KOPT-K1 (cell line): ENCODE measurements around the gene ERC1.
A peak's percentile ranks its signal among the peaks of the same experiment; 100 is the strongest.

ENCODE experiments used
- H3K27ac ChIP-seq: fragments of 200-600 bp; sonication (generic); 2 replicates; pipeline ENCODE4 v1.5.1; 2016; ENCODE audit warnings: antibody characterized with exemption, mild to moderate bottlenecking, low read depth, low read length; ENCODE audit not compliant: poor library complexity, severe bottlenecking
- H3K36me3 ChIP-seq: fragments of 200-600 bp; sonication (generic); 2 replicates; pipeline ENCODE4 v1.5.1; 2017; ENCODE audit warnings: antibody characterized with exemption, mild to moderate bottlenecking, low read length, moderate library complexity; ENCODE audit not compliant: insufficient read depth
- H3K9me3 ChIP-seq: fragments of 200-600 bp; sonication (generic); 2 replicates; pipeline ENCODE4 v1.5.1; 2017; ENCODE audit warnings: antibody characterized with exemption, low read length, mild to moderate bottlenecking; ENCODE audit not compliant: insufficient read depth, poor library complexity, severe bottlenecking

Gene ERC1

DNA sequence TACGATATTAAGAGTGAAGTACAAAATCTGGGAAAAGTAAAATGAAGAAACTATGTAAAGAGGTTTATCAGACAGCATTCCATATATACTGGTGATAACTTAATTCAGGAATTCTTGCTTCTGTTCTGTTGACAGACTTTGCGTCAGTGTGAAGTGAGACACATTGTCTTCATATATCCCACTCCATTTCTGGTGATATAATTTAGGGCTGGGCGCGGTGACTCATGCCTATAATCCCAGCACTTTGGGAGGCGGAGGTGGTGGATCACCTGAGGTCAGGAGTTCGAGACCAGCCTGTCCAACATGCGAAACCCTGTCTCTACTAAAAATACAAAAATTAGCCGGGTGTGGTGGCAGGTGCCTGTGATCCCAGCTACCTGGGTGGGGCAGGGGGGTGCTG lies 21.2 kb upstream of the ERC1 start:
- Histone ChIP-seq H3K27ac (no peak overlapping the region), H3K36me3 (no peaks in the 10 kb centered on the region), H3K9me3 (no peaks in the 10 kb centered on the region)

DNA sequence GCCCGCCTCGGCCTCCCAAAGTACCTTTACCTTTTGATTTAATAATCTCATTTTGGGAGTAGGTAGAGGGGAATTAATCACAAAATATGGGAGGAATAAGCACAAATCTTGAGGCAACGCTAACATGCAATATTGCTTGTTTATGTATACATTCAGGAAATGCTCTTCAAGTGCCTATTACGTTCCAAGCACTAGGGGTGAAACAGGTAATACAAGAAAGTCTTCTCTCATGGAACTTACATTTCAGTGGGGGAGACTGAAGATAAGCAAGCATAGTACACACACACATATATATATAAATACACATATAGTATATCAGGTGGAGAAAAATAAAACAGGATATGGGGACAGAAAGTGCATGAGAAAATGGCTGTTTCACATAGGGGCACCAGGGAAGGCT lies 19.0 kb upstream of the ERC1 start:
- H3K36me3 ChIP-seq = no peaks in the 10 kb centered on the region
- no peaks in the 10 kb centered on the region for H3K9me3 ChIP-seq
- no peak overlapping the region for H3K27ac ChIP-seq

DNA sequence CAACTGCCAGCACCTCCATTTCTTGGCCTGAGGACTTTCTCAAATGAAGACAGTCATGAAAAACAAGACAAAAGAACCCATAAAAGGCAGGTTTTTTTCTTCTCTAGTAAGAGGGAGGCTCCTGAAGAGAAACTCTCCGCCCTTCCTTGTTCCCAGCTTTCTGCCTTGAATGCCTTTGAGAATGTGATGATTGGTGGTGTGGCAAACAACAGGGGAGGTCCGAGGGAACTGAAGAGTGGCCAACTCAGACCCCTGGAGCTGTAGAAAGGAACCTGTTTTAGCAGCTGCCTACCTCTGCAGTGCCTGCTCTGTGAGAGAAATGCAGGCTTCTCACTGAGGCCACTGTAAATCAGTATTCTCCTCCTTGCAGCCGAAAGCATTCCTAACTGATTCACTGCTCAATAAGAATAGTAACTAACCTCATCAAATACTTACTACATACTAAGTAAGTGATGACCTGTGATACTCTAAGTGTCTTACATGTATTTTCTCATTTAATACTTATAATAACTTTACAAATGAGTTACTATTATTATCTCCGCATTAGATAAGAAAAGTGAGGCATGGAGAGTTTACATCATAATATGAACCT lies 16.7 kb upstream of the ERC1 start:
- Histone ChIP-seq H3K27ac (no peak overlapping the region), H3K9me3 (no peaks in the 10 kb centered on the region), H3K36me3 (no peaks in the 10 kb centered on the region)

DNA sequence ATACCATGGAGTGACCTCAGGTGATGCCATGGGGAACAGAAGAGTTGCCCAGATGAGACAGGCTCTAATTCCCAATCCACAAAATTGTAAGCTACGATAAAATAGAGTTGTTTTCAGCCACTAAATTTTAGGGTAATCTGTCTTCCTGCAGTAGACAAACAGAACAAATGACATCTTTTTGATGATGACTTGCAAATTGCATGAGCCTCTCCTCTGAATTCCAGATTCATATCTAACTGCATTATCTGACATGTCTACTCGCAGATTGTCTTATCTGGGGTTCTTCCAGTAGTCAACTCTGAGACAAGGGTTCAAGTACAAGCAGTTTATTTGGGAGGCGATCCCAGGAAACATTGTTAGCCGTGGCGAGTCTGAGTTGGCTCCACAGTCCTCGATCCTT lies 14.4 kb upstream of the ERC1 start:
- Histone ChIP-seq H3K27ac (no peak overlapping the region), H3K36me3 (no peaks in the 10 kb centered on the region), H3K9me3 (no peaks in the 10 kb centered on the region)

DNA sequence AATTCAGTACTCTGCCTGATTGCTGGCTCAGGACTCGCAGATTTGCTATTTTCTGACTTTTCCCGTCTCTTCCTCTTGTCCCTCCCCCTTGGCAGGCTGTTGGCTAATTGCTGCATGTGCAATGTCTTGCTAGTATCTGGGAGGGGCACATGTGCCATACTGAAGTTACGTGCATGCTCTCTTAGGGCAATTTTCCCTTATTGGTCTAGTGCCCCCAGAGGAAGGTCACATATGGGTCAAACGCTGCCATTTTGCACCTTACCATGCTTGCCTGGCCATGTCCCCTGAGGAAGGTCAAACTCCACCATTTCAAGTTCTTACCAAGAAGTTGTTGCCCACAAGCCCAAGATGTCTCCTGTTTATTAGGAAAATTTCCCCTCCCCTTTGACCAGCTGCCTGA lies 13.9 kb upstream of the ERC1 start:
- H3K36me3 ChIP-seq = no peaks in the 10 kb centered on the region
- no peaks in the 10 kb centered on the region for H3K9me3 ChIP-seq
- no peak overlapping the region for H3K27ac ChIP-seq

DNA sequence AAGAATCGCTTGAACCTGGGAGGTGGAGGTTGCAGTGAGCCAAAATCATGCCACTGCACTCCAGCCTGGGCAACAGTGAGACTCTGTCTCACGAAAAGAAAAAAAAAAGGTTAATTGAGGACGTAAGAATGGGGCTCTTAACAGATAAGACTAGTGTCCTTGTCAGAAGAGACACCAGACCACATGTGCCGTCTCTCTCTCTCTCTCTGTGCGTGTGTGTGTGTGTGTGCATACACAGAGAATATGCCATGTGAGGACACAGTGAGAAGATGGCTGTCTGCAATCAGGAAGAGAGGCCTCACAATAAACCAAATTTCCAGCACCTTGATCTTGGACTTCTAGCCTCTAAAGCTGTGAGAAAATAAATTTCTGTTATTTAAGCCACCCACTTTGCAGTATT lies 11.7 kb upstream of the ERC1 start:
- H3K9me3 ChIP-seq = no peaks in the 10 kb centered on the region
- no peak overlapping the region for H3K27ac ChIP-seq

DNA sequence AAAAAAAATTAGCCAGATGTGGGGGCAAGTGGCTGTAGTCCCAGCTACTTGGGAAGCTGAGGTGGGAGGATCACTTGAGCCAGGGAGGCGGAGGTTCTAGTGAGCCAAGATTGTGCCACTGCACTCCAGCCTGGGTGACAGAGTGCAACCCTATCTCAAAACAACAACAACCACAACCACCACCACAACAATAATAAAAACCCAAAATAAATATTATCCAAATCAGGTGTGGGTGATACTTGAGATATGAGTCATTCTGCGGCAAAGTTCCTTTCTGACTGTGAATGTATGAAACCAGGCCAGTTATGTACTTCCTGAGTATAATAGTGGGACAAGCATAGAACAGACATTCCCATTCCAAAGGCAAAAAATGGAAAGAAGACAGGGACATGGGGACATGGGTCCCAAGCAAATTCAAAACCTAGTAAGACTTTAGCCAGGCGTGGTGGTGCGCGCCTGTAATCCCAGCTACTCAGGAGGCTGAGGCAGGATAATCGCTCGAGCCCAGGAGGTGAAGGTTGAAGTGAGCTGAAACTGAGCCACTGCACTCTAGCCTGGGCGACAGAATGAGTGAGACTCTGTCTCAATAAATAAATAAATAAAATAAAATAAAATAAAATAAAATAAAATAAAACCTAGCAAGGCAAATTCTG lies 9.7 kb upstream of the ERC1 start:
- no peaks in the 10 kb centered on the region for H3K9me3 ChIP-seq
- no peaks in the 10 kb centered on the region for H3K36me3 ChIP-seq

More for the DNA sequence above, 11.7 kb upstream of the ERC1 start:
- H3K36me3 ChIP-seq = no peaks in the 10 kb centered on the region

DNA sequence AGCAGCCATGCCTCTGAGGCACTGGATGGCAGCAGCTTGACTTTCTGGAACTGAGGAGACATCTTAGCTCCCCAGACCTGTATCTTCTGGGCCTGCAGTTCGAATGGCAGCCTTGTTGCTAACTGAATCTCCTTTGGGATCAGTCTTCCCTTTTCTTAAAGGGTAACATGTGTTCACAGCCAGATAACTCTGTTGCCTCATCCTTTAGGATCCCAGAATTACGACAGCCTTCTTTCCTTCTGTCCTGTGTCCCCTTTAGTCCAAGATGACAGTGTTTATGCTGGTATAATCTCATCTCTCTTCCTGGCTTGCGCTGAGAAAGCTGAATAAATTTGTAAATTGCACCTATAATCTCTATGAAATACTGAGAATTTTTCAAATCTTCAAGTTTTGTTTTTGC lies 9.1 kb upstream of the ERC1 start:
- Histone ChIP-seq H3K36me3 (no peaks in the 10 kb centered on the region), H3K27ac (no peak overlapping the region), H3K9me3 (no peaks in the 10 kb centered on the region)

More for the DNA sequence above, 9.7 kb upstream of the ERC1 start:
- H3K27ac ChIP-seq = no peak overlapping the region

DNA sequence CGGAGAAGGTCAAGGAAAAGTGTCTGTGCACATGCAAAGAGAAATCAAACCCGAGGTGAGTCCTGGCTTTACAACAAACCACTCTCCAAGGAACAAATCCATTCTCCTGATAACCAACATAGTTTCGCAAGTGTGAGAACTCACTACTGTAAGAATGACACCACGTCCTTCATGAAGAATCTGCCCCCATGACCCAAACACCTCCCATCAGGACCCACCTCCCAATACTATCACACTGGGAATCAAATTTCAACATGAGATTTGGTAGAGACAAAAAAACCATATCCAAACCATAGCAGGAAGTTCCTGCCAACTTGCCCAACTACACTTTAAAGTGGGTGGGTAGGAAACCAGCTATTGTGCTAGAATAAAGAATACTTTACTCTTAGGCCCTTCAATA lies 2.4 kb upstream of the ERC1 start:
- H3K27ac ChIP-seq = no peak overlapping the region
- H3K36me3 ChIP-seq = no peaks in the 10 kb centered on the region
- H3K9me3 ChIP-seq = no peaks in the 10 kb centered on the region

DNA sequence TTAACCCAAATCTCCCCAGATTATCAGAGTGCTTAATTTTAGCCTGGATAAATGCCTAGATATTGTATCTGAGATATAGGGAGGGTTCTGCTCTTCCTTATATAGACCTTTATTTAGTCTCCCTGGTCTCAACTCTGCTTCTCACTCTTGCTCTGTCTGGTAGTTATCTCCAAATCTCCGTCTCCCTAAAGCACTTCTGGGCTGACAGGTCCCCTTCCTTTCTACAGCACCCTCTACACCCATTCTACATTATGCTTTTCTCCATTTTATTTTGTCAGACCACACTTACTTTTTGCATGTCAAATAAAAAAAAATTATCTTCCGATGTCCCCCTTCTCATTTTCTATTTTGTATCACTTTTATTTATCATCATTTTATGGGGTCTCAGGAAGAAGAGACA lies 2.0 kb upstream of the ERC1 start:
- H3K36me3 ChIP-seq = no peaks in the 10 kb centered on the region
- H3K9me3 ChIP-seq = no peaks in the 10 kb centered on the region
- no peak overlapping the region for H3K27ac ChIP-seq

DNA sequence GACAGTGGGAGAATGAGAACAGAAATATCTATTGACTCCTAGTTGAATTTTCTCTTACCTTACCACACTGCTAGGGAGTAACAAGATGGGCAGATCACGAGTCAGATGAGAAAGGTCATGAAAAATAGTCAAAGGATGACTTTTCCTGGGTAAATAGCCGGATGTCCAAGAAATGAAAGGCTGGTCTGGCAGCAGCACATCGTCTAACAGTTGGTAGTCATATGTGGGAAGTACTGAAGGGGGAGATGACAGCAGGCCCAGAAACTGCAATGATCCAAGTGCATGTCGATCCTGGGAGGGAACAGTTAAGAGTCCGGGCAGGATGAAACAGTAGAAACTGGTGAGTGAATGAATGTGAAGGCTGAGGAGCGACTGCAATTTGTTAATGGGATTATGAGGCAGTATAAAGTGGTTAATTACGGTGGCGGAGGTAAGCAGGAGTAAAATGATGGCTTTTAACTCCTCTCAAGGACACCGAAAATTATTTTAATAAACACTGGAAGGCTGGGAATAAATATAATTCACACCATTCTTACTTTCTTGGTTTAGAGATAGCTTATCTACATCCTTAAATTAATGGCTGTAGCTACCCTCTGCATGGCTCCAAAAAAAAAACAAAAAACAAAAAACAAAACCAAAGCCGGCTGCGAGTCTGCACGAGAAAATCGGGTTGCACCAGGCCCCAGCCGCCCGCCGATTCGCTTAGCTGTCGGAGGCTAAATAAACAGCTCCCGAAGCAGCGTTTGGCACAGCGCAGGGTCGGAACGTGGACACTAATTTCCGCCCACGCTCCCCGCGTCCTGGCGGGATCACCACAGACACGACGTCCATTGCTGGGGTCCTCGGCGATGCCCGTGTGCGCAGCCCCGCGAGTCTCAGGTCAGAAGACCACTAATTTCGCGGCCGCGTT lies 1.0 kb upstream of the ERC1 start:
- no peaks in the 10 kb centered on the region for H3K9me3 ChIP-seq
- peak overlapping the region; percentile 84 for H3K27ac ChIP-seq
- H3K36me3 ChIP-seq = no peaks in the 10 kb centered on the region

DNA sequence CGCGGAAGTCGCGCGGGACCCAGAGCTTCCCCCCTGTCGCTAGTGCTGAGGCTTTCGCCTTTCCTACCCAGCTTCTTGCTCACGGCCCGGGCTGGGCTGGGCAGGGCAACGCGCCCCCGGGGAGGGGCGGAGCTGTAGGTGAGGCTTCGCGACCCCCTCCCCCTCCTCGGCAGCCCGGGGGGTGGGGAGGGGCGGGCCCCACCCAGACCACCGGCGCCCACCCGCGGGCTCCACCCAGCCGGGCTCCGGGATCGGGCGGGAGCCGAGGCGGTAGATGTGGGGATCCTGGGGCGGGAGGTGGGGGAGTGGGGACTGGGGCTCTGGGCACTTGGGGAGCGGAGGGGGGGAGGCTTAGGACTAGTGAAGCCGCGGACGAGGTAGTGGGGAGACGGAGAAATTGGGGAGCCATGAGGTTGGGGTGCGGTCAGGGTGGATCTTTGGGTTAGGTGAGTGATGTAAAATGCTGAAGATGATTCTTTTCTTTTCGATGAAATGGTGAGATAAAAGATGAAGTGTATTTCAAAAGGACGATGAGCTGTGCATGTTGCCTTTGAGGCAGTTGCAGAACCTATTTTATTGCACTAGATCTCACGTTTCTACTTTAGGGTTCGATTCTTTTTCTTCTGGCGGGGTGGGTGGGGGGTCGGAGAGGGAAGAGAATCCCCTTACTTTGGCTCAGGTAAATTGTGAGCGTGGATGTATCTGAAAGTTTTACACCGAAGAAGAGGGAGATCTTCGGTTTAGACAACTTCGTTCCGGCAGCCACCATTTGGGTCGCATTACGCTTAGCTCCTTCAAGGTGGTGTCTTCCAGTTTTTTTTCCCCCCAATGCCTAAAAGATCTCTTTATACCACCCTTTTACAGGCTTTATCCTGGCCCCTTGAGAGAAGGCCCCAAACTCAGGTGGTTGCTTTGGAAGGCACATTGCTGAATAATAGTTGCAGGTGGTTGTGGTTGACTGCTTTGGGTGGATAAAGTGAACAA lies 619 bp downstream of the ERC1 start:
- Histone ChIP-seq H3K9me3 (no peaks in the 10 kb centered on the region), H3K36me3 (no peaks in the 10 kb centered on the region), H3K27ac (peak overlapping the region; percentile 84)

DNA sequence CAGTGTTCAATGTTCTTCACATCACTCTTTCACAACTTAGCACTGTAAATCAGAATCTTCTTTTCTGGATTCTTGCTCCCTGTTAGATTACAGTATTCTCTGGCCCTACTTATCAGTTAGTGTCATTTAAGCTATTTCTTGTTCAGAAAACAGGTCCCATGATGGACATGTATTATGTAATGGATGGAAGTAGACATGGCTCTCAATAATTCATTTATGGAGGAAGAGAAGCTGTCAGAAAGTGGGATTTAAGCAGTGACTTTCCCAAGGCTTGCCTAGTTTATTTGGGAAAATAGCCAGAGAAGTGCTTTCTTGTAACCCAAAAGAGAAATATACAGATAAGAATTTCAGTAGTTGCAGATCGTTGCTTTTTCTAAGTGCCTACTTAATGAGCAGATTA lies 1.6 kb downstream of the ERC1 start:
- H3K36me3 ChIP-seq = no peaks in the 10 kb centered on the region
- H3K9me3 ChIP-seq = no peaks in the 10 kb centered on the region
- H3K27ac ChIP-seq = no peak overlapping the region

DNA sequence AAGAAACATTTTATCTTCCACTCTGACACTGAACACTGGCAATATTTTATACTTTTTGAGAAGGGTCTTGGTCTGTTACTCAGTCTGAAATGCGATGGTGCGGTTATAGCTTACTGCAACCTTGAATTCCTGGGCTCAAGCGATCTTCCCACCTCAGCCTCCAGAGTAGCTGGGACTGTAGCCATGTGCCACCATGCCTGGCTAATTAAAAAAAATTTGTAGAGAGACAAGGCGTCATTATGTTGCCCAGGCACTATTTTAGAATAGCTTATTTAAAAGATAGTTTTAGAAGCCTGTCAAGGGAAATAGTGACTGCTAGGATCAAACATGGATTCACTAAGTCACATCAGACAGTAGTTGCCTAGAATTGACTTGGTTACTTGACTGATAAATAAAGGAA lies 5.9 kb downstream of the ERC1 start:
- Histone ChIP-seq H3K9me3 (no peaks in the 10 kb centered on the region), H3K36me3 (no peaks in the 10 kb centered on the region), H3K27ac (no peak overlapping the region)

DNA sequence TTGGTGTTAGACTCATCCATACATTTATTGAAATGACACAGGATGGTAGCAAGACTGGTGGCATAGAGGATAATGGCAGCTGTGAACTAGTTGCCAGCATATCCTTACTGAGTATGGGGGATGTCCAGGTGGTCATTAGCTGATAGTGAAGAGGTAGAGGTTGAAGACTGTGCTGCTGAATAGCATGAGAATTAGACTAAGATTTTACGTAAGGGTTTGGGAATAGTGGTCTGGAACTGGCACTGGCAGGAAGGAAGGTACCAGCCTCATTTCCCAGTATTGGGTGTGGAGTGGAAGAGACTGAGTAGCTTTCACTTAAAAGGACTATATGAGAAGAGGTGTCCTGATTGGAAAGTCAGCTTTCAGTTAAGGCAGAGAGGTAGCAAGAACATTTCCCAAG lies 6.5 kb downstream of the ERC1 start:
- Histone ChIP-seq H3K27ac (no peak overlapping the region), H3K9me3 (no peaks in the 10 kb centered on the region), H3K36me3 (no peaks in the 10 kb centered on the region)
